Mammary epithelial cell (primary cell): ENCODE results near the gene METTL14.

ENCODE experiments used
- EZH2 ChIP-seq: IDR thresholded peaks from 2 replicates; pipeline ENCODE4 v1.6.1; 2012; ENCODE audit warnings: low read length, inconsistent platforms, borderline replicate concordance
- TF ChIP-seq, protein P1 (sequence below), 2 donors: IDR thresholded peaks in 1 of 2; conservative IDR thresholded peaks in 1 of 2; 2 replicates each; pipeline ENCODE4 v1.5.1; 2011 to 2012; ENCODE audit warnings: inconsistent platforms in 2 of 2, low read length in 2 of 2, mild to moderate bottlenecking in 2 of 2, control low read depth in 1 of 2, low read depth in 1 of 2; ENCODE audit not compliant: insufficient read depth in 1 of 2; ENCODE audit errors: extremely low read depth in 1 of 2

GRCh38 chr4:118711052-118711451 is 25.9 kb downstream of the METTL14 start:
- TF ChIP-seq, protein P1, sequence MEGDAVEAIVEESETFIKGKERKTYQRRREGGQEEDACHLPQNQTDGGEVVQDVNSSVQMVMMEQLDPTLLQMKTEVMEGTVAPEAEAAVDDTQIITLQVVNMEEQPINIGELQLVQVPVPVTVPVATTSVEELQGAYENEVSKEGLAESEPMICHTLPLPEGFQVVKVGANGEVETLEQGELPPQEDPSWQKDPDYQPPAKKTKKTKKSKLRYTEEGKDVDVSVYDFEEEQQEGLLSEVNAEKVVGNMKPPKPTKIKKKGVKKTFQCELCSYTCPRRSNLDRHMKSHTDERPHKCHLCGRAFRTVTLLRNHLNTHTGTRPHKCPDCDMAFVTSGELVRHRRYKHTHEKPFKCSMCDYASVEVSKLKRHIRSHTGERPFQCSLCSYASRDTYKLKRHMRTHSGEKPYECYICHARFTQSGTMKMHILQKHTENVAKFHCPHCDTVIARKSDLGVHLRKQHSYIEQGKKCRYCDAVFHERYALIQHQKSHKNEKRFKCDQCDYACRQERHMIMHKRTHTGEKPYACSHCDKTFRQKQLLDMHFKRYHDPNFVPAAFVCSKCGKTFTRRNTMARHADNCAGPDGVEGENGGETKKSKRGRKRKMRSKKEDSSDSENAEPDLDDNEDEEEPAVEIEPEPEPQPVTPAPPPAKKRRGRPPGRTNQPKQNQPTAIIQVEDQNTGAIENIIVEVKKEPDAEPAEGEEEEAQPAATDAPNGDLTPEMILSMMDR (conservative IDR thresholded peaks at IDR 0.05 in 1 of 2, IDR thresholded peaks at IDR 0.05 in 1 of 2; ENCODE audit: extremely low read depth in 1 of 2, insufficient read depth in 1 of 2, low read depth in 1 of 2, low read length in 2 of 2) = no peak
- TF ChIP-seq EZH2 = no peak
